Hypothalamus (tissue), 51 donors: ENCODE results near the gene APC.

Experiments
- DNase-seq, 51 donors: peaks; one replicate each; lab custom pipeline; 2025; lab: John Stamatoyannopoulos, UW

Gene APC

DNA sequence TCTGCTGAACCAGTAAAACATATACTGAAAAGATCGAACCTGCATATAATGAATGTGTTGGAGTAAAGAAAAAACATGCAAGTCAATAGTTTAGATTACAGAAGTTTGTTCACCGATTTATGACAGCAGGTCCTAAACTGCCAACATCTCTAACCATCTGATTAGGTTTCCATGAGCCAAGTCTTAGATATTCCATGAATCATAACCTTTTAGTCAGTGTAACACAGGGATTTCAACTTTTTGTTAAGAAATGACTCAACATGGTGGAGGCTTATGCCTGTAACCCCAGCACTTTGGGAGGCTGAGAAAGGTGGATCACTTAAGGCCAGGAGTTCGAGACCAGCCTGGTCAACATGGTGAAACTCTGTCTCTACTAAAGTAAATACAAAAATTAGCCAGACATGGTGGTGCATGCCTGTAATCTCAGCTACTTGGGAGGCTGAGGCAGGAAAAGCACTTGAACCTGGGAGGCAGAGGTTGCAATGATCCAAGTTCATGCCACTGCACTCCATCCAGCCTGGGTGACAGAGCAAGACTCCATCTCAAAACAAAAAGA lies 38.7 kb downstream of the APC start:
- no peak for DNase-seq

GRCh38 chr5:112779531-112779930 lies 41.8 kb downstream of the APC start:
- DNase-seq, result no peak

DNA sequence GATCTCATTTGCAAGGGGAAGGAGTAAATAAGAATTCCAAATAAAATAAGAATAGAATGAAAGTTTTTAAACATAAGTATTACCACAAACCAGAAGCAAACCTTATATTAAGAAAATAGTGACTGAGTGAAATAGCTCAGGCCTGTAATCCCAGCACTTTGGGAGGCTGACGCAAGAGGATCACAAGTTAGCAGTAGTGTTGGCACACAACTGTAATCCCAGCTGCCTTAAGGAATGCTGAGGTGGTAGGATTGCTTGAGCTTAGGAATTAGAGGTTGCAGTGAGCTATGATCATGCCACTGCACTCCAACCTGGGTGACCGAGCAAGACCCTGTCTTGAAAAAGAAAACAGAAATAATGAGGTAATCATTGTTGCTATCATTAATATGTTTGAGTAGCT lies 47.0 kb downstream of the APC start:
- DNase-seq, result no peak

GRCh38 chr5:112787261-112787660 lies 49.6 kb downstream of the APC start:
- DNase-seq, result no peak

- DNase-seq, result no peak
These were observed 50.2 kb downstream of the APC start for GRCh38 chr5:112787896-112788295.

DNA sequence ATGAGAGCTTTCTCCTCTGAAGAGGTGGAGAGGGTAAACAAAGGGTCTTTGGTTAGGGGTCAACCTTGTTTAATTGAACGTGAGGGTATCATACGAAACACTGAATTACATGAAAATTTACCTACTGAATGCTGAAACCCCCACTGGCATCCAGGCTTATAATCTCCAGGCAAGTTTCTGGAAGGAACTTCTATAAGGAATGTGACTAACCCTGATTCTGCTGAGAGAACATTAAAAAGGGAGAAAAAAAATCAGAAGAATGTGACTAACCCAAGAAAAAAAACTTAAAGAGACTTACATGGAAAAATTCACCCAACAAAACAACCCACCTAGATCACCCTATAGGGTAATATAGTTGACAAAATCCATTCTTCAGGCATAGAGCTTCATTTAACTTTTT lies 55.5 kb downstream of the APC start:
- no peak for DNase-seq

- no peak for DNase-seq
These were observed 56.7 kb downstream of the APC start for GRCh38 chr5:112794410-112794809.

DNA sequence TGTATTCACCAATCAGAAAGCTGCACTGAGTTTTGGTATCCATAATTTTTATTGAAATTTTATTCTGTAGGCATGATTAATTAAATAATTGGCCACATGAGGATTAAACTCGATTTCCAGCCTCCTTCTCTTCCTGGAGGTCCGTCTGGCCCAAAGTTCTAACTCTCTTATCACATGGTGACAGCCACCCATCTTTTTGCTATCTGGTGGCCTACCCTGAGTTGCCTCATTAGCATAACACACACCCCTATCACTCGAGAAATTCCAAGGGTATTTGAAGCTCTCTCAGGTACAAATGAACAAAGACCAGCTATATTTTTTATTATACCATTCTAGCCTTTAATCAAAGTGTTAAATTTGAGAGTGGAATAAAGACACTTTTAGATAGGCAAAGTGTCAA lies 57.7 kb downstream of the APC start:
- DNase-seq, result no peak

- no peak for DNase-seq
These were observed 58.4 kb downstream of the APC start for GRCh38 chr5:112795944-112796678.

- no peak for DNase-seq
These were observed 62.0 kb downstream of the APC start for GRCh38 chr5:112799661-112800060.

GRCh38 chr5:112800891-112801290 lies 63.2 kb downstream of the APC start:
- no peak for DNase-seq

DNA sequence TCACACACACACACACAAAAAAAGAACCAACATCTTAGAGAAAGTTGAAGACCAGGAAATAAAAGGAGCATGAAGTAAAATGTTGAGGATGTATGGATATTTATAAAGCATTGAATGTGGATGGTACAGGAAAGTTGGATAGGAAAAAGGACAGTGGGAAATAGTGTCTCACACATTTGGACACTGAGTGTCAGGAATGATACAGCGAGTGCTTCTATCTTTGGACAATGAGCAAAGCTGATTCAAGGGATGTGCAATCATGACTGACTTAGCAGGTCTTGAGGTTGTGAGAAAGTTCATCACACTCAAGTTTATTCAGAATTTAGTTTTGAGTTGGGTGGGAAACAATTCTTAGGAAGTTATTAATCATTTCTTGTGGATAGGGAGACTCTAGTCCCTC lies 73.3 kb downstream of the APC start:
- no peak for DNase-seq

- DNase-seq, result no peak
These were observed 74.9 kb downstream of the APC start for GRCh38 chr5:112812549-112812948.

DNA sequence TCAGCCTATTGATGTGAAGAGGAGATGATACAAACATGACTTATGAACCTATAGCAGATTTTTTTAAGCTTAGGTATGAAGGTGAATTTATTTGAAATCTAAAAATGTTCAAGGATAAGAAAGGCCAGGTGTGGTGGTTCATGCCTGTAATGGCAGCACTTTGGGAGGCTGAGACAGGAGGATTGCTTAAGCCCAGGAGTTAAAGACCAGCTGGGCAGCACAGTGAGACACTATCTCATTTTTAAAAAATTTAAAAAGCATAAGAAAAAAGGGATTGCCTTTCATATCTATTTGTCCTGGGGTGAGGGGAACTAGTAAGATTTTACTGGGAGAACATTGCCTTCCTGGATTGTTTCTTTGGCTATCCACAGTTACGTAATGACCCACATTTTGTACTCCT lies 82.6 kb downstream of the APC start:
- DNase-seq, result no peak

GRCh38 chr5:112822456-112822855 lies 84.8 kb downstream of the APC start:
- DNase-seq, result no peak

- DNase-seq, result no peak
These were observed 85.5 kb downstream of the APC start for GRCh38 chr5:112823181-112823580.

GRCh38 chr5:112823656-112824055 lies 86.0 kb downstream of the APC start:
- DNase-seq, result no peak

- no peak for DNase-seq
These were observed 86.5 kb downstream of the APC start for GRCh38 chr5:112824197-112824596.

DNA sequence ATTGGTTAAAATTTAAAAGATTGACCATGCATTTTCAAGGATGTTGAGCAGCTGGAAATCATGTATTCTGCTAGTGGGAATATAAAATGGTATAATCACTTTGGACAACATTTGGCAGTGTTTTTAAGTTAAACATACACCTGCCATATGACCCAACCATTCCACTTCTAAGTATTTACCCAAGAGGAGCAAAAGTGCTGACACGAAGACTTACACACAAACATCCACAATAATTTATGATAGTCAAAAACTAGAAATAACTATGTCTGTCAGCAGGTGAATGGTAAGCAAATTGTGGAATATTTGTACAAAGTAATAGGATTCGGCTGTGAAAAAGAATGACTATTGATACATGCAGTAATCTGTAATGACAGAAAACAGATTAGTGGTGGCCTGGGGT lies 92.7 kb downstream of the APC start:
- no peak for DNase-seq

DNA sequence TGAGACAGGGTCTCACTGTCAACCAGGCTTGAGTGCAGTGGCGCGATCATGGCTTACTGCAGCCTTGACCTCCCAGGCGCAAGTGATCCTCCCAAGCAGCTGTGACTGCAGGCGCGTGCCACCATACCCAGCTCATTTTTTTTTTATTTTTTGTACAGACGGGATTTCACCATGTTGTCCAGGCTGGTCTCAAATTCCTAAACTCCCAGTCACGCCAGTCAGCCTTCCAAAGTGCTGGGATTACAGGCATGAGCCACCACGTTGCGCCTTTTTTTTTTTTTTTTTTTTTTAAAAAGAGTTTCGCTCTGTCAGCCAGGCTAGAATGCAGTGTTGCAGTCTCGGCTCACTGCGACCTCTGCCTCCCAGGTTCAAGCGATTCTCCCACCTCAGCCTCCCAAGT lies 96.3 kb downstream of the APC start:
- DNase-seq, result no peak

DNA sequence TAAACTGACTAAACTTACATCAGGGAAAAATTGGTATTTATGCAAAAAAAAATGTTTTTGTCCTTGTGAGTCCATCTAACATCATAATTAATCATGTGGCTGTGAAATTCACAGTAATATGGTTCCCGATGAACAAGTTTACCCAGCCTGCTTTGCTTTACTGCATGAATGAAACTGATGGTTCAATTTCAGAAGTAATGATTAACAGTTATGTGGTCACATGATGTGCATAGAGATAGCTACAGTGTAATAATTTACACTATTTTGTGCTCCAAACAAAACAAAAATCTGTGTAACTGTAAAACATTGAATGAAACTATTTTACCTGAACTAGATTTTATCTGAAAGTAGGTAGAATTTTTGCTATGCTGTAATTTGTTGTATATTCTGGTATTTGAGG lies 106.8 kb downstream of the APC start:
- DNase-seq, result no peak

- DNase-seq, result no peak
These were observed 108.9 kb downstream of the APC start for GRCh38 chr5:112846556-112846955.

- no peak for DNase-seq
These were observed 109.6 kb downstream of the APC start for GRCh38 chr5:112847306-112847705.
